Astrocyte of the cerebellum (primary cell): ENCODE data around the gene BIRC7.

Experiments used
- DNase-seq: peaks from one replicate; pipeline ENCODE4 v3.0.0-alpha.2; 2011; ENCODE audit warnings: low read depth
- H3K4me3 ChIP-seq: 2 replicates; pipeline ENCODE4 v1.5.1; 2011; ENCODE audit warnings: mild to moderate bottlenecking, low read depth, low read length, moderate library complexity
- in situ Hi-C: cut with HindIII; loops from 2 replicates; pipeline ENCODE4 v1.10.0; 2017; ENCODE audit warnings: low sequenced_read_pairs
- TF ChIP-seq, protein P1 (sequence below): IDR thresholded peaks from 2 replicates; pipeline ENCODE4 v1.5.1; 2012; ENCODE audit warnings: low read length, low read depth, moderate library complexity, mild to moderate bottlenecking; ENCODE audit errors: missing control alignments

The BIRC7 gene

GRCh38 chr20:63281742-63282665 is 46.3 kb downstream of the BIRC7 start:
- DNase-seq, result no peak
- TF ChIP-seq, protein P1, sequence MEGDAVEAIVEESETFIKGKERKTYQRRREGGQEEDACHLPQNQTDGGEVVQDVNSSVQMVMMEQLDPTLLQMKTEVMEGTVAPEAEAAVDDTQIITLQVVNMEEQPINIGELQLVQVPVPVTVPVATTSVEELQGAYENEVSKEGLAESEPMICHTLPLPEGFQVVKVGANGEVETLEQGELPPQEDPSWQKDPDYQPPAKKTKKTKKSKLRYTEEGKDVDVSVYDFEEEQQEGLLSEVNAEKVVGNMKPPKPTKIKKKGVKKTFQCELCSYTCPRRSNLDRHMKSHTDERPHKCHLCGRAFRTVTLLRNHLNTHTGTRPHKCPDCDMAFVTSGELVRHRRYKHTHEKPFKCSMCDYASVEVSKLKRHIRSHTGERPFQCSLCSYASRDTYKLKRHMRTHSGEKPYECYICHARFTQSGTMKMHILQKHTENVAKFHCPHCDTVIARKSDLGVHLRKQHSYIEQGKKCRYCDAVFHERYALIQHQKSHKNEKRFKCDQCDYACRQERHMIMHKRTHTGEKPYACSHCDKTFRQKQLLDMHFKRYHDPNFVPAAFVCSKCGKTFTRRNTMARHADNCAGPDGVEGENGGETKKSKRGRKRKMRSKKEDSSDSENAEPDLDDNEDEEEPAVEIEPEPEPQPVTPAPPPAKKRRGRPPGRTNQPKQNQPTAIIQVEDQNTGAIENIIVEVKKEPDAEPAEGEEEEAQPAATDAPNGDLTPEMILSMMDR, result no peak
- H3K4me3 ChIP-seq, result no peak overlapping the region
- in situ Hi-C loops, result no loop called here

DNA sequence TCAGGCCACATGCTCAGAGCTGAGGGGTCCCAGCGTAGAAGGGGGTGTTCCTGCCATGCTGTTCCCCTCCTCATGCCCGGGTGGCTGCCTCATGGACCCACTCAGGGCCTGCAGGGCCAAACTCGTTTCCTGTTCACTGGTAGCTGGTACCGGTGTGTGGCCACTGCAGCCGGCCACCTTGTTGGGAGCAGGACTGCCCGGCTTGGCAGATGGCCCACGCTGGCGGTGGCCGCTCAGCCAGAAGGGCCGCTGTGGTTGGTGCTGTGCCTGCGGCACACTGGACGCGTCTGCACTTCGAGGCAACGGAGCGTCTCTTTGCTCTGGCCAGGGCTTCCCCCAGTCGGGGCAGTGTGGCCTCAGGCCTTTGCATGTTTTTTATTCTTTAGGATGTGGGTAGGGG is 47.2 kb downstream of the BIRC7 start:
- no peak for DNase-seq
- TF ChIP-seq, protein P1, result no peak
- no peak overlapping the region for H3K4me3 ChIP-seq
- in situ Hi-C loops, result no loop called here

- H3K4me3 ChIP-seq, result no peak overlapping the region
- TF ChIP-seq, protein P1, result no peak
- in situ Hi-C loops, result no loop called here
- no peak for DNase-seq
These were observed 47.8 kb downstream of the BIRC7 start for GRCh38 chr20:63283397-63284082.

GRCh38 chr20:63284083-63284440 is 48.4 kb downstream of the BIRC7 start:
- DNase-seq, result no peak
- in situ Hi-C loops, result no loop called here
- H3K4me3 ChIP-seq, result no peak overlapping the region
- TF ChIP-seq, protein P1, result no peak

DNA sequence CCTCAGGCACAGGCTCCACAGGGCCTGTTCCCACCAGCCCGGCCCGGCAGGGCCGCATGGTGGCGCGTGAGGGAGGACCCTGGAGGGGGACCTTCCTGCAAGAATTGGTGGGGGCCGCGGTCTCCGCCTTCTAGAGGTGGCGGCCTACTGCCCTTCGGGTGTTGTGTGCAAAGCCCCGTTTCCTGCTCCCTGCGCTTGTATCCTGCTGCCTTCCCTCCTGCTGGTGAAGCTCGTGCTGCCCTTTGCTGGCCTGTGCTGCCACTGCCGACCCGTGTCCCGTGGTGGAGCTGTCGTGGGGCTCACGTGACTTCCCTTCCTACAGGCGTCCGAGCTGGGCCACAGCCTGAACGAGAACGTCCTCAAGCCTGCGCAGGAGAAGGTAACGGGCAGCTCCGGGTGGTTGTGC is 48.8 kb downstream of the BIRC7 start:
- H3K4me3 ChIP-seq, result no peak overlapping the region
- TF ChIP-seq, protein P1, result no peak
- in situ Hi-C loops, result no loop called here
- DNase-seq, result no peak

DNA sequence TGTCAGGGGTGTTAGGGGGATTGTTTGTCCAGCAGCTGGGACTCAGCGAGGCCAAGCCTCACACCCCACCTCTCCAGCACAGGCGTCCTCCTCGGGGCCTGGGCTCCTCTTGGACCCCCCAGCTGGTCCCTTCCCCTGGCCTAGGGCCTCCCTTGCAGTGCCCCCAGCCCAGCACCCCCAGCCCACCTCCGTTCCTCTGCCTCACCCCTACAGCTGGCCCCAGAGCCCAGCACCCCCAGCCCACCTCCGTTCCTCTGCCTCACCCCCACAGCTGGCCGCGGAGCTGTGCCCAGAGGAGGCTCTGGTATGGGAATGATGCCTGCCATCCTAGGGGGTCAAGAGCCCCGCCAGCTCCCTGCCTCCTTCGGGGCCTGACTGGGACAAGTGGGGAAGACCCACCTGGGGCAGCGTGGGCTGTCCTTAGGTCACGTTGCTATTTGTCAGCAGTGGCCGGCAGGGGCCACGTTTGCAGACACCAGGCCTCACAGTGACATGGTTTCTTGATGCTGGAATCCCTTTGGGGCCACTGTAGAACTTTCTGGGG is 49.3 kb downstream of the BIRC7 start:
- no peak overlapping the region for H3K4me3 ChIP-seq
- TF ChIP-seq, protein P1, result no peak
- no peak for DNase-seq
- in situ Hi-C loops, result no loop called here
